Fibroblast of the aortic adventitia (primary cell): ENCODE results near the gene VIPR2. TPM values are rescaled to one million over a fixed set of nuclear protein-coding genes. Genes with fewer than 3 reads are reported as not detected.

ENCODE experiments used
- DNase-seq: peaks from one replicate; pipeline ENCODE4 v3.0.0-alpha.2; 2010; ENCODE audit warnings: low read depth
- H3K4me3 ChIP-seq: 2 replicates; pipeline ENCODE4 v1.5.1; 2011; ENCODE audit warnings: low read depth, mild to moderate bottlenecking, control low read depth, low read length, moderate library complexity
- total RNA-seq: library from RNA; depleted of rRNA; stranded (reverse); fragments of >200 nt; gene quantifications from 2 replicates; pipeline ENCODE4 v1.2.3, GENCODE V29; 2012; ENCODE audit warnings: low replicate concordance
- TF ChIP-seq, protein P1 (sequence below): IDR thresholded peaks from 2 replicates; pipeline ENCODE4 v1.5.1; 2011; ENCODE audit warnings: mild to moderate bottlenecking, low read length, control low read depth, inconsistent platforms; ENCODE audit not compliant: insufficient read depth

Gene VIPR2
- total RNA-seq, 1 donor = not detected

DNA sequence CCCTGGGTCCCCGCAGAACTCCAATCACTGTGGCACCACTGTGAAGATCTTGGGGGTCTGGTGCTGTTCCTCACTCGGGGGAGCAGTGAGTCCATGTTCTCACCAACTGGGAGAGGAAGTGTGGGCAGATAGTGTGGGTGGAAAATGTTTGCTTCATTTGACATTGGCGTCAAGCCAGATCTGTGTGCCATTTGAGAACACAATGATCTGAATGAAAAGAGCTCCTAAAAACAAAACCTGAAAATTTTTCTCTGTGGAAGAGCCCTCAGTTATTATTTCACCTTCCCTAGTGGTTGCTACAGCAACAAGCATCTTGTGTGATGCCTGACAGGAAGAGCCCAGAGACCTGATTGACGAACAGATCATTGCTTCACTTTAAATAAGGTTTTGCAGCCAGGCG lies 125.6 kb downstream of the VIPR2 start:
- H3K4me3 ChIP-seq = no peak overlapping the region
- TF ChIP-seq, protein P1, sequence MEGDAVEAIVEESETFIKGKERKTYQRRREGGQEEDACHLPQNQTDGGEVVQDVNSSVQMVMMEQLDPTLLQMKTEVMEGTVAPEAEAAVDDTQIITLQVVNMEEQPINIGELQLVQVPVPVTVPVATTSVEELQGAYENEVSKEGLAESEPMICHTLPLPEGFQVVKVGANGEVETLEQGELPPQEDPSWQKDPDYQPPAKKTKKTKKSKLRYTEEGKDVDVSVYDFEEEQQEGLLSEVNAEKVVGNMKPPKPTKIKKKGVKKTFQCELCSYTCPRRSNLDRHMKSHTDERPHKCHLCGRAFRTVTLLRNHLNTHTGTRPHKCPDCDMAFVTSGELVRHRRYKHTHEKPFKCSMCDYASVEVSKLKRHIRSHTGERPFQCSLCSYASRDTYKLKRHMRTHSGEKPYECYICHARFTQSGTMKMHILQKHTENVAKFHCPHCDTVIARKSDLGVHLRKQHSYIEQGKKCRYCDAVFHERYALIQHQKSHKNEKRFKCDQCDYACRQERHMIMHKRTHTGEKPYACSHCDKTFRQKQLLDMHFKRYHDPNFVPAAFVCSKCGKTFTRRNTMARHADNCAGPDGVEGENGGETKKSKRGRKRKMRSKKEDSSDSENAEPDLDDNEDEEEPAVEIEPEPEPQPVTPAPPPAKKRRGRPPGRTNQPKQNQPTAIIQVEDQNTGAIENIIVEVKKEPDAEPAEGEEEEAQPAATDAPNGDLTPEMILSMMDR = no peak
- DNase-seq = no peak

DNA sequence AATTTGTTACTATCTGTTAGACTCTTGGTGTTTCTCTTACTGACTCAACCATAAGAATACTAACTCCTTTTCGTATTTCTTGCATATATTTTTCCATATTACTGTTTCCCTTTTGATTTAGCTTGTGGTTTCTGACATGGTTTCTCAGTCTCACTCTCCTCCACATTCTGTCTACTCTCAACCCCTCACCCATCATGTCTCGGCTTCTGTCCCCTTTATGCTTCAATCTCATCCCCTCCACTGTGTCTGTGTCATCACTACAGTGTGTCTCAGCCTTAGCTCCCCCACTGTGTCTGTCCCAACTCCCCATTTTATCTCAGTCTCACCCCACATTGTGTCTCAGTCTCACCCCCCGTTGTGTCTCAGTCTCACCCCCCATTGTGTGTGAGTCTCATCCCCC lies 126.9 kb downstream of the VIPR2 start:
- no peak overlapping the region for H3K4me3 ChIP-seq
- DNase-seq = no peak
- TF ChIP-seq, protein P1 = no peak

DNA sequence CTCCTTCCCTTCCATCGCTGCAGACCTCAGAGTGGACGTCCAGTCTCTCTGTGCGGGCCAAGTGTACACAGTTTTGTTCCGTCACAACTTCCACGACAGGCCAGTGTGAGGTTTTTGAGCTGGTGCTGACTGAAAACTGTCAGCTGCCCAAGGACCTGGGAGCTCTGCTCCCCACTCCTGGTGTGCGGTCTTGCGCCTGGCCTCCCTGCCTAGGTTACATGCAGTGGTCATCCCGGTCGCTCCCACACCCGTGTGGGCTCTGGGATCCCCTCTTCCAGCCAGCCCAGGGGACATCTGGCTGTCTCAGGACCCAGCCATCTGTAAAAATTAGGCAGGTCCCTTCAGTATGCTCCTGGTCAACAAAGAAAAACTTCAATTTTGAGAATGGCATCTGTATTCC lies 127.5 kb downstream of the VIPR2 start:
- TF ChIP-seq, protein P1 = no peak
- no peak for DNase-seq
- H3K4me3 ChIP-seq = no peak overlapping the region

DNA sequence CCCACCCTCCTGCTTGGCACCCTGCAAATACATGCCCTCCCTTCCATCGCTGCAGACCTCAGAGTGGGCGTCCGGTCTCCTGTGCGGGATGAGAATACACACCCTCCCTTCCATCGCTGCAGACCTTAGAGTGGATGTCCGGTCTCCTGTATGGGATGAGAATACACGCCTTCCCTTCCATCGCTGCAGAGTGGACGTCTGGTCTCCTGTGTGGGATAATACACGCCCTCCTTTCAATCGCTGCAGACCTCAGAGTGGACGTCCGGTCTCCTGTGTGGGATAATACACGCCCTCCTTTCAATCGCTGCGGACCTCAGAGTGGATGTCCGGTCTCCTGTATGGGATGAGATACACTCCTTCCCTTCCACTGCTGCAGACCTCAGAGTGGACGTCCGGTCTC lies 128.1 kb downstream of the VIPR2 start:
- TF ChIP-seq, protein P1 = no peak
- DNase-seq = no peak
- H3K4me3 ChIP-seq = no peak overlapping the region

DNA sequence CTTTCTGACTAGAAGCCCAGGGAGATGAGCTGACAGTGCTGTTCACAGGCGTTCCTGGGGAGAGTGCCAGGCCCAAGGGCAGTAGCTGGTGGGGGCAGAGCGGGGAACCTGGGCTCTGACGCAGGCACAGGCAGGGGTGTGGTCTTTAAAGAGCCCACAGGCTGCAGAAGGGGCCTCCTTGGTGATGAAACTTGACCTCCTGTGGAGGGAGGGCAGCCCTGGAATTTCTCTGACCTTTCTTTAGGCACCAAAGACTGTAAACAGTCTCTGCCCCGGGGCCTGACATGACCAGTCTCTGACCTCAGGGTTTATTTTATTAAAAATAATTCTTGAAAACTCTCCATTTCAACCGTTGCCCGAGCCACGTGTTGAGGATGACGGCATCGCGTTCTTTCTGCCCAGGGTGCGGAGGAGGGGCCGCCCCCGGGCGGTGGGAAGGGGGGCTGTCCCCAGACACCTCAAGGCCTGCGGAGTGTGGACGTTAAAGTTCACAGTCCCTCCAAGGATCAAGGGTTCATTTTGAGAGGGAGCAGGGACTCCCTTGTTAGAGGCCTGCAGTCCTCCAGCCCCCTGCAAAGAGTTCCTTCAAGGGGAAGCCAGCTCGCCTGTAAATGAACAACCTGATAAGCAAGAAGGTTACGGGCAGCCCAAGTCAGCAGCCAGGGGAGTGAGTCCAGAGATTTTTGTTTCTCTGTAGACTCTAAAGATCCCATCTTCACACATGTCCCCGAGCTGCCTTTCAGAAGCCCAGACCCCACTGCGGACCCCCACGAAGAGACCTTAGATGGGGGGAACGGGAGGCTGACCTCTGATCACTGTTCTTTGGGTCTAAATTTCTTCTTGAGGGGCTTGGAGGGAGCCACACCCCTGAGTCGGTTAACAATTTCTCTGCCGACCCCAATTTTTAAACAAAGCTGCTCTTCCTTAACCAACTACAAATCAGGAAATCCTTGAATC lies 128.9 kb downstream of the VIPR2 start:
- peak; percentile 1 for DNase-seq
- TF ChIP-seq, protein P1 = no peak
- H3K4me3 ChIP-seq = no peak overlapping the region

DNA sequence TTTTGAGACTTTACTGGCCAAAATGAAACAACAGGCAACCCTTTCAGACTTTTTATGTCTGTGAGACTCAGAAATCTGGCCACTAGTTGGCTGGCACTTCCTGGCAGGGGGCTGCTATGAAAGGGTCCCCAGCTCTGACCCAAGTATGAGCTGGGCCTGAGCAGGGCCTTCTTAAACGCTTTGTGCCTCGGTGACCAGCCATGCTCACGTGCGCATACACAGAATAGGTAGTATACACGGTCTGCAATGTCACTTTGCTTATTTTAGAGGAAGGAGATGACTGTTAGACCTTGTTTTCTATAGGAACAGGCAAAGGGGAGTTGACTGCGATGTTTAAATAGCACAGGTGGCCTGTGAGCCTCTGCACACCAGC lies 129.6 kb downstream of the VIPR2 start:
- H3K4me3 ChIP-seq = no peak overlapping the region
- TF ChIP-seq, protein P1 = no peak
- DNase-seq = no peak
